Measurements from ENCODE around the gene SDK1. TPM values are rescaled to one million over a fixed set of nuclear protein-coding genes. Genes with fewer than 3 reads are reported as not detected.

The SDK1 gene
- total and polyA plus RNA-seq, 2 of the 8 experiments (the other 6 are each of a cell fraction or from before 2014, with no cell fraction given), result 3.3 to 7.2 TPM

- Histone ChIP-seq H4K91ac (replicated peaks; ENCODE audit: insufficient read length, low read length) (no peak overlapping the region), H3K4me1 (replicated peaks in 1 of 4; ENCODE audit: control insufficient read depth in 3 of 4, insufficient read depth in 4 of 4, low read length in 3 of 4) (no peaks in the 10 kb centered on the region; a peak in 1 of 7 replicates), H4K5ac (ENCODE audit: insufficient read length, low read depth, low read length) (no peak overlapping the region), H2BK120ac (replicated peaks; ENCODE audit: low read depth, low read length) (no peak overlapping the region), H3K4me2 (ENCODE audit: insufficient read depth in 1 of 2, low read depth in 2 of 2, low read length in 2 of 2) (no peak overlapping the region), H4K20me1 (replicated peaks in 1 of 2; ENCODE audit: control insufficient read depth in 1 of 2, insufficient read depth in 2 of 2, low read length in 2 of 2) (no peaks in the 10 kb centered on the region), H2BK12ac (ENCODE audit: low read depth, low read length) (no peak overlapping the region), H2AK5ac (ENCODE audit: low read depth, low read length) (no peak overlapping the region), H3K56ac (replicated peaks; ENCODE audit: insufficient read length, low read depth, low read length) (no peak overlapping the region), H3K79me2 (ENCODE audit: control insufficient read depth in 1 of 2, insufficient read depth in 2 of 2, low read length in 2 of 2) (no peaks in the 10 kb centered on the region), H3K18ac (ENCODE audit: extremely low read depth, low read length) (no peak overlapping the region), H2BK15ac (ENCODE audit: low read length) (no peak overlapping the region), H3K4me3 (ENCODE audit: extremely low read depth in 1 of 4, insufficient read depth in 2 of 4, low read depth in 3 of 4, low read length in 4 of 4) (no peak overlapping the region), H4K8ac (ENCODE audit: extremely low read depth, insufficient read depth, low read length) (no peak overlapping the region), H3K9me3 (ENCODE audit: insufficient read depth in 2 of 2, low read depth in 1 of 2, low read length in 1 of 2) (peaks cover 0 to 3% of the 10 kb centered on the region in 2 experiments; a peak in 1 of 4 replicates), H3K27ac (ENCODE audit: low read depth, low read length) (no peak overlapping the region), H3K9ac (replicated peaks in 1 of 4; ENCODE audit: extremely low read depth in 1 of 4, low read depth in 3 of 4, low read length in 3 of 4) (no peak overlapping the region), H3K27me3 (replicated peaks in 1 of 4; ENCODE audit: control insufficient read depth in 3 of 4, extremely low read depth in 1 of 4, insufficient read depth in 3 of 4, low read length in 3 of 4) (no peaks in the 10 kb centered on the region; a peak in 1 of 7 replicates), H3K23ac (ENCODE audit: insufficient read length) (no peak overlapping the region), H3K36me3 (ENCODE audit: control insufficient read depth in 2 of 4, insufficient read depth in 4 of 4, low read length in 3 of 4) (no peaks in the 10 kb centered on the region; a peak in 1 of 8 replicates), H3K23me2 (ENCODE audit: low read depth, low read length) (no peaks in the 10 kb centered on the region), H3K14ac (ENCODE audit: insufficient read length) (no peak overlapping the region), H2BK5ac (ENCODE audit: low read depth, low read length) (no peak overlapping the region), H3K4ac (replicated peaks; ENCODE audit: insufficient read length, low read depth, low read length) (no peak overlapping the region), H2BK20ac (ENCODE audit: low read length) (no peak overlapping the region), H3K79me1 (ENCODE audit: low read depth, low read length) (no peaks in the 10 kb centered on the region), H2AFZ (ENCODE audit: low read length) (no peak overlapping the region)
- POLR2A ChIA-PET (ENCODE audit: partially characterized antibody), result no interaction called here
- 91% methylated on average over 5 of the region's 5 CpGs; no CpG with 5 or more reads in 1 of the 2 experiments for WGBS, 2 experiments (ENCODE audit: extremely low coverage in 1 of 2, insufficient coverage in 1 of 2, insufficient read length in 1 of 2, insufficient replicate concordance in 2 of 2, low coverage in 1 of 2, low lambda C conversion rate in 2 of 2, missing lambda C conversion rate in 1 of 2)
- no peak for DNase-seq (ENCODE audit: low read depth in 1 of 2, low spot score in 2 of 2)
- CTCF ChIA-PET (ENCODE audit: partially characterized antibody), result interaction anchor here (0.7 to 1.2 kb wide), 5 partner anchors 9 to 1404 kb away, joined by 3 to 4 read pairs (median 3); no protein-coding TSS in a partner anchor
- FAIRE-seq, result no peak
- TF ChIP-seq JUN (IDR thresholded peaks at IDR 0.05; ENCODE audit: low read depth, low read length) (no peak), TCF12 (IDR thresholded peaks at IDR 0.05; ENCODE audit: low read depth, low read length) (no peak), EZH2 (IDR thresholded peaks at IDR 0.05; ENCODE audit: low read depth, low read length, severe bottlenecking) (no peak), NANOG (IDR thresholded peaks at IDR 0.05; ENCODE audit: insufficient read depth, low read depth, low read length, poor library complexity, severe bottlenecking) (no peak), RAD21 (IDR thresholded peaks at IDR 0.05 in 1 of 2, conservative IDR thresholded peaks at IDR 0.05 in 1 of 2; ENCODE audit: low read depth in 2 of 2, low read length in 2 of 2) (no peak), E2F6 (IDR thresholded peaks at IDR 0.05) (no peak), SAP30 (IDR thresholded peaks at IDR 0.05; ENCODE audit: insufficient read depth, insufficient replicate concordance, low read length) (no peak), HDAC6 (IDR thresholded peaks at IDR 0.05; ENCODE audit: low read depth, low read length) (no peak), CTBP2 (IDR thresholded peaks at IDR 0.05; ENCODE audit: borderline replicate concordance, insufficient read depth, insufficient read length, low read length) (no peak), POU5F1 (IDR thresholded peaks at IDR 0.05; ENCODE audit: low read depth, low read length) (no peak), CHD2 (IDR thresholded peaks at IDR 0.05; ENCODE audit: low read length) (no peak), NRF1 (IDR thresholded peaks at IDR 0.05; ENCODE audit: low read depth, low read length) (no peak), GTF2F1 (IDR thresholded peaks at IDR 0.05; ENCODE audit: borderline replicate concordance, low read depth, low read length) (no peak)
Observed at GRCh38 chr7:4111166-4111565, 810.1 kb downstream of the SDK1 start.
